ENCODE measurements around the gene WDR18.

- TF ChIP-seq SP1 (IDR thresholded peaks at IDR 0.05; ENCODE audit: low read depth, low read length) (no peak), CTCF (IDR thresholded peaks at IDR 0.05; ENCODE audit: control extremely low read depth in 1 of 3, insufficient read depth in 1 of 3, low read depth in 1 of 3, low read length in 3 of 3) (no peak), CEBPB (IDR thresholded peaks at IDR 0.05; ENCODE audit: low read depth, low read length) (no peak), POLR2A (IDR thresholded peaks at IDR 0.05; ENCODE audit: control extremely low read depth in 1 of 2, low read depth in 2 of 2, low read length in 2 of 2) (no peak), EP300 (IDR thresholded peaks at IDR 0.05; ENCODE audit: borderline replicate concordance in 1 of 2, low read depth in 2 of 2, low read length in 2 of 2) (no peak), YY1 (IDR thresholded peaks at IDR 0.05; ENCODE audit: low read depth, low read length) (no peak), JUND (IDR thresholded peaks at IDR 0.05; ENCODE audit: low read length) (no peak), RAD21 (IDR thresholded peaks at IDR 0.05 in 1 of 2, conservative IDR thresholded peaks at IDR 0.05 in 1 of 2; ENCODE audit: low read depth in 2 of 2, low read length in 2 of 2) (no peak), POLR2AphosphoS5 (IDR thresholded peaks at IDR 0.05; ENCODE audit: low read depth, low read length) (no peak), PHF8 (conservative IDR thresholded peaks at IDR 0.05; ENCODE audit: low read depth, low read length) (no peak), TEAD4 (IDR thresholded peaks at IDR 0.05; ENCODE audit: low read depth, low read length) (no peak)
Observed at GRCh38 chr19:944171-944567, 40.0 kb upstream of the WDR18 start.

Measured in H1 (cell line).